Stimulated activated naive CD4-positive, alpha-beta T cell treated with Interleukin-2 at 50 U/mL for 16 hours (primary cell): ENCODE measurements around the gene RPL7A.
"Not testable (repeated sequence)": the region's sequence is repeated elsewhere in the genome, so short reads cannot be mapped to it uniquely, and the experiment has no call there.

Experiments used
- DNase-seq: peaks from one replicate; lab custom pipeline; 2025; lab: John Stamatoyannopoulos, UW

The RPL7A gene

GRCh38 chr9:133347985-133348717, at the start of gene RPL7A, which contains the start of gene MED22:
TSS of gene RPL7A (plus strand) at chr9:133348218. CDS start at chr9:133348244, 26 bp downstream.
TSS of gene MED22 (minus strand) at chr9:133348131. CDS start at chr9:133346662, 1,469 bp downstream.
- peak; percentile 90 for DNase-seq

- not testable (repeated sequence) for DNase-seq
Measured at GRCh38 chr9:133299996-133300395, 48.0 kb upstream of the RPL7A start.

GRCh38 chr9:133301253-133302230, 46.5 kb upstream of the RPL7A start:
- no peak for DNase-seq

- DNase-seq, result no peak
Measured at GRCh38 chr9:133303266-133304157, 44.5 kb upstream of the RPL7A start.

- DNase-seq, result no peak
Measured at GRCh38 chr9:133304158-133304470, 43.9 kb upstream of the RPL7A start.

- no peak for DNase-seq
Measured at GRCh38 chr9:133304477-133305377, 43.3 kb upstream of the RPL7A start.

- no peak for DNase-seq
Measured at GRCh38 chr9:133305731-133306130, 42.3 kb upstream of the RPL7A start.

GRCh38 chr9:133306242-133307204, 41.5 kb upstream of the RPL7A start:
- no peak for DNase-seq

GRCh38 chr9:133307301-133307700, 40.7 kb upstream of the RPL7A start:
- DNase-seq, result no peak

GRCh38 chr9:133309608-133310007, 38.4 kb upstream of the RPL7A start:
- no peak for DNase-seq

- no peak for DNase-seq
Measured at GRCh38 chr9:133315997-133316396, 32.0 kb upstream of the RPL7A start.

- DNase-seq, result not testable (repeated sequence)
Measured at GRCh38 chr9:133317551-133317950, 30.5 kb upstream of the RPL7A start.

- no peak for DNase-seq
Measured at GRCh38 chr9:133320421-133320881, 27.6 kb upstream of the RPL7A start.

GRCh38 chr9:133321411-133321935, 26.5 kb upstream of the RPL7A start:
- DNase-seq, result no peak

GRCh38 chr9:133322701-133323100, 25.3 kb upstream of the RPL7A start:
- DNase-seq, result no peak

GRCh38 chr9:133323211-133323610, 24.8 kb upstream of the RPL7A start:
- DNase-seq, result no peak

- no peak for DNase-seq
Measured at GRCh38 chr9:133323991-133324703, 23.9 kb upstream of the RPL7A start.

GRCh38 chr9:133327021-133327420, 21.0 kb upstream of the RPL7A start:
- not testable (repeated sequence) for DNase-seq
